Measurements from ENCODE around the gene FAT3. TPM values are rescaled to one million over a fixed set of nuclear protein-coding genes. Genes with fewer than 3 reads are reported as not detected.

Gene FAT3
- total and polyA plus RNA-seq, 2 donors (not counting 3 experiments of a cell fraction or from before 2014, with no cell fraction given), result 0.08 to 1.4 TPM

- Histone ChIP-seq H2AFZ (ENCODE audit: low read depth, low read length) (no peak overlapping the region), H3K27ac (ENCODE audit: insufficient read depth, low read depth, low read length) (no peak overlapping the region), H3K4me1 (ENCODE audit: control insufficient read depth, extremely low read depth, insufficient read depth, low read length) (no peaks in the 10 kb centered on the region), H3K9me1 (replicated peaks; ENCODE audit: control insufficient read depth, extremely low read depth, insufficient read depth, low read length) (no peaks in the 10 kb centered on the region), H3K4me3 (replicated peaks in 1 of 3; ENCODE audit: insufficient read depth in 1 of 3, low read depth in 1 of 3, low read length in 3 of 3) (no peak overlapping the region), H3K36me3 (ENCODE audit: control insufficient read depth in 2 of 2, extremely low read depth in 1 of 2, insufficient read depth in 2 of 2, low read length in 2 of 2) (no peaks in the 10 kb centered on the region), H3K27me3 (ENCODE audit: control insufficient read depth in 2 of 2, insufficient read depth in 2 of 2, low read length in 2 of 2) (no peaks in the 10 kb centered on the region), H4K20me1 (replicated peaks; ENCODE audit: control insufficient read depth, extremely low read depth, insufficient read depth, low read length) (no peaks in the 10 kb centered on the region), H3K9me3 (replicated peaks; ENCODE audit: control insufficient read depth, insufficient read depth, low read length) (no peaks in the 10 kb centered on the region), H3K9ac (replicated peaks; ENCODE audit: extremely low read depth, insufficient read depth, low read length) (no peak overlapping the region), H3K79me2 (ENCODE audit: control insufficient read depth, insufficient read depth, low read length) (no peaks in the 10 kb centered on the region), H3K4me2 (ENCODE audit: insufficient read depth, low read length) (no peak overlapping the region)
- no peak for DNase-seq (ENCODE audit: low read depth, low spot score)
- CTCF ChIA-PET, result no interaction called here
- dilution Hi-C loops (cut with MboI; ENCODE audit: extremely low pct_ligation_motif_present, low sequenced_read_pairs) (no loop called here), intact Hi-C loops (cut with micrococcal nuclease) (no loop called here)
- POLR2A ChIA-PET, result no interaction called here
- no TSS peak for BruUV-seq (replicated peaks)
- TF ChIP-seq JUN (IDR thresholded peaks at IDR 0.05; ENCODE audit: borderline replicate concordance, insufficient read depth, insufficient read length, low read depth), result no peak
- TF ChIP-seq CTCF (IDR thresholded peaks at IDR 0.05; ENCODE audit: extremely low read depth in 1 of 2, insufficient read depth in 1 of 2, low read depth in 1 of 2, low read length in 2 of 2), result no peak
- TF ChIP-seq POLR2AphosphoS5 (IDR thresholded peaks at IDR 0.05; ENCODE audit: insufficient read depth, low read depth, low read length), result no peak
- TF ChIP-seq MYC (IDR thresholded peaks at IDR 0.05; ENCODE audit: low read depth, low read length), result no peak
- no peak for TF ChIP-seq EZH2 (IDR thresholded peaks at IDR 0.05; ENCODE audit: borderline replicate concordance, low read depth, low read length, severe bottlenecking)
- no peak for FAIRE-seq
Observed at GRCh38 chr11:92204731-92205130, 19.9 kb upstream of the FAT3 start.

GRCh38 chr11:92206441-92206840 is 18.2 kb upstream of the FAT3 start:
- no TSS peak for BruUV-seq (replicated peaks)
- ChIA-PET POLR2A (no interaction called here), CTCF (no interaction called here)
- H3K9me1 ChIP-seq (replicated peaks; ENCODE audit: control insufficient read depth, extremely low read depth, insufficient read depth, low read length), result no peaks in the 10 kb centered on the region
- no peak overlapping the region for H3K27ac ChIP-seq (ENCODE audit: insufficient read depth, low read depth, low read length)
- H3K36me3 ChIP-seq (ENCODE audit: control insufficient read depth in 2 of 2, extremely low read depth in 1 of 2, insufficient read depth in 2 of 2, low read length in 2 of 2), result no peaks in the 10 kb centered on the region
- no peaks in the 10 kb centered on the region for H3K4me1 ChIP-seq (ENCODE audit: control insufficient read depth, extremely low read depth, insufficient read depth, low read length)
- H2AFZ ChIP-seq (ENCODE audit: low read depth, low read length), result no peak overlapping the region
- dilution Hi-C loops (cut with MboI; ENCODE audit: extremely low pct_ligation_motif_present, low sequenced_read_pairs) (no loop called here), intact Hi-C loops (cut with micrococcal nuclease) (no loop called here)
- no peaks in the 10 kb centered on the region for H4K20me1 ChIP-seq (replicated peaks; ENCODE audit: control insufficient read depth, extremely low read depth, insufficient read depth, low read length)
- FAIRE-seq (no peak), DNase-seq (ENCODE audit: low read depth, low spot score) (no peak)
- H3K4me3 ChIP-seq (replicated peaks in 1 of 3; ENCODE audit: insufficient read depth in 1 of 3, low read depth in 1 of 3, low read length in 3 of 3), result no peak overlapping the region
- TF ChIP-seq MYC (IDR thresholded peaks at IDR 0.05; ENCODE audit: low read depth, low read length) (no peak), JUN (IDR thresholded peaks at IDR 0.05; ENCODE audit: borderline replicate concordance, insufficient read depth, insufficient read length, low read depth) (no peak), POLR2A (IDR thresholded peaks at IDR 0.05; ENCODE audit: low read depth, low read length) (no peak)
- H3K4me2 ChIP-seq (ENCODE audit: insufficient read depth, low read length), result no peak overlapping the region
- H3K9ac ChIP-seq (replicated peaks; ENCODE audit: extremely low read depth, insufficient read depth, low read length), result no peak overlapping the region
- no peaks in the 10 kb centered on the region for H3K79me2 ChIP-seq (ENCODE audit: control insufficient read depth, insufficient read depth, low read length)
- no peaks in the 10 kb centered on the region for H3K9me3 ChIP-seq (replicated peaks; ENCODE audit: control insufficient read depth, insufficient read depth, low read length)
- H3K27me3 ChIP-seq (ENCODE audit: control insufficient read depth in 2 of 2, insufficient read depth in 2 of 2, low read length in 2 of 2), result no peaks in the 10 kb centered on the region

Data from endothelial cell of umbilical vein (primary cell).